ENCODE results near the gene HEPH.
"Not testable (repeated sequence)": the region's sequence is repeated elsewhere in the genome, so short reads cannot be mapped to it uniquely, and the experiment has no call there.

HEPH gene

GRCh38 chrX:66233209-66233608, 69.2 kb downstream of the HEPH start:
- no peak for DNase-seq

GRCh38 chrX:66233904-66234303, 69.9 kb downstream of the HEPH start:
- DNase-seq: not testable (repeated sequence)

GRCh38 chrX:66255359-66255967, 91.4 kb downstream of the HEPH start:
- DNase-seq: no peak

GRCh38 chrX:66262807-66263206, 98.8 kb downstream of the HEPH start:
- no peak for DNase-seq

Measured in NCI-H1417 treated with DMSO at 0.1 percent for 48 hours (cell line).